Stimulated activated memory B cell treated with anti-CD40 and anti-IgM and Interleukin-4, amounts not matched to agents 10 μg/mL and 1 μg/mL and 100 μg/mL, for 72 hours (primary cell): Measurements from ENCODE around the gene LIPJ.

Source experiments
- ATAC-seq: fragments of 150-1000 bp; cut with Tn5 transposase; 2 replicates; pipeline ENCODE4 v1.10.0; 2021
- H3K27ac Mint-ChIP-seq: one replicate; pipeline ENCODE4 v1.8.0; 2022; ENCODE audit warnings: mild to moderate bottlenecking, mixed read lengths
- H3K27me3 Mint-ChIP-seq: one replicate; pipeline ENCODE4 v1.8.0; 2022; ENCODE audit warnings: mixed read lengths
- H3K36me3 Mint-ChIP-seq: one replicate; pipeline ENCODE4 v1.8.0; 2022; ENCODE audit warnings: mixed read lengths
- H3K4me1 Mint-ChIP-seq: one replicate; pipeline ENCODE4 v1.8.0; 2022; ENCODE audit warnings: mixed read lengths
- H3K4me3 Mint-ChIP-seq: one replicate; pipeline ENCODE4 v1.8.0; 2022; ENCODE audit warnings: mild to moderate bottlenecking, moderate library complexity, mixed read lengths
- H3K9me3 Mint-ChIP-seq: one replicate; pipeline ENCODE4 v1.8.0; 2022; ENCODE audit warnings: mixed read lengths

The LIPJ gene

DNA sequence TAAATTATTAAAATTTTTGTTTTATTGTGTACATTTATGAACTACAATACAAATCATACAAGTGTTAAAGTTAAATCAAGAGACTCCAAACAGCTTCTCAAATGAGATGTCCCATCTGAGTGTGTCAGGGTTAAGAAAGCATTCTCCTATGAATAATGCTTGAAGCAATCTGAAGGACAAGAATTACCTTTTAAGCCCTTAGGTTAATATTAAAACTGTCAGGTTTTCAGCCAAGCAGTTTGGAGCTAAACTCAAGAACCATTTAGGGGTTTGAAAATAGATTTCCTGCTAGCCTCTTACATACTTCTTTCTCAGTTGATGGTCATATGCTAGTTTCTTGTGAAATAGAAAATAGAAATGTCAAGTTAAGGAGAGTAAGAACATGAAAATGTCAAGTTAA lies 38.3 kb downstream of the LIPJ start:
- no peak overlapping the region for H3K27ac Mint-ChIP-seq
- no peak for ATAC-seq
- H3K36me3 Mint-ChIP-seq = no peaks in the 10 kb centered on the region
- no peaks in the 10 kb centered on the region for H3K27me3 Mint-ChIP-seq
- no peaks in the 10 kb centered on the region for H3K4me1 Mint-ChIP-seq
- H3K9me3 Mint-ChIP-seq = no peaks in the 10 kb centered on the region
- no peak overlapping the region for H3K4me3 Mint-ChIP-seq

DNA sequence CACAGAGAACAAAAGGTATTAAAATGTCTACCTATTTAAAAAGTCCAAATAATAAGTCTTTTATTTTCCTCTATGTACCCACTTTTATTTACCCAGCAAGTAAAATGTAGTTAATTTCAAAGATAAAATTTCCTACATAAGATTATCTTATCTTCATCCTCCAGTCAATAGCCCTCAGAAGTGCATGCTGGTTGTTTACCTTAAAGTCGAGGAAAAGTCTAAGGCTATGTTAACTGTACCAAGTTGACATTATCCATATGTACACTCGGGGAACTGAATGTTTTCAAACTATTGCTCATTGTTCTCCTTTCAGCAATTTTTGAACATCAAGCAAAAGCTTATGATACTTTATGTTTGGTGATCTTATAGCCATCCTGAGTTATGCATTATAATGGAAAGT lies 53.6 kb downstream of the LIPJ start:
- Mint-ChIP-seq H3K36me3 (no peaks in the 10 kb centered on the region), H3K9me3 (peaks cover 6% of the 10 kb centered on the region), H3K4me3 (no peak overlapping the region), H3K27ac (no peak overlapping the region), H3K27me3 (peaks cover 40% of the 10 kb centered on the region), H3K4me1 (no peaks in the 10 kb centered on the region)
- ATAC-seq = no peak

DNA sequence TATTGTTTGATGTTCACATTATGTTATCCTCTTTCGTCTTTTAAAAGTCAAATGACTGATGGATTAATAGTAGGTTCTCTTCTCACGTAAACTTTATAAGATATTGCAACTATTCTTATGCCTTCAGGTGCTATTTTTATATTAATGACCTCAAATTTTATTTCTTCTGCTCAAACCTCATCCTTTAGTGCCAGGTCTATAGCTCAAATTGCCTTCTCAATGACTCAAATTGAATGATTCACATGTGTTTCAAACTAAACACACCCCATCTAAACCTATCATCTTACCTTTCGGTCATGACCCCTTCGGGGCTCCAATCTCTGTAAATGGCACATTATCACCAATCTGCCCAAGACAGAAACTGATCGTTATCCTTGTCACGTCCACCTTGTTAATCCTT lies 55.6 kb downstream of the LIPJ start:
- Mint-ChIP-seq H3K4me3 (no peak overlapping the region), H3K4me1 (peaks cover 5% of the 10 kb centered on the region), H3K27me3 (peaks cover 20% of the 10 kb centered on the region), H3K36me3 (no peaks in the 10 kb centered on the region), H3K27ac (no peak overlapping the region), H3K9me3 (peaks cover 6% of the 10 kb centered on the region)
- no peak for ATAC-seq

DNA sequence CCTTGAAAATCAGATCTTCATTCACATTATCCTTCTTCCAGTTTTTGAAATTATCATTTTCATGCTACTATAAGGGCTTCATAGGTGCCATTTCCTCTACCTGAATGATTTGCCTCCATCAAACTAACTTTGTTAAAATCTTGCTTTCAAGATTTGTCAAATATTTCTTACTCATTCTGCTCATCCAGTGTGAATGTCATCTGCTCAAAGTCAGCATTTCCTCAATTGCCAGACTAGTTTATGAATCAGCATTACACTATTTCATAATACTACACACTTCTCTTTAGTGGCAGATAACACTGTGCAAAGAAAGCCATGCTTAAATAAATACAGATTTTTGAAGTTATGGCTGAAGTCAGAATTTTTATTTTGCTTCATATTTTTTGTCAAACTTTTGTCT lies 56.4 kb downstream of the LIPJ start:
- no peak overlapping the region for H3K27ac Mint-ChIP-seq
- H3K4me1 Mint-ChIP-seq = peaks cover 5% of the 10 kb centered on the region
- peaks cover 6% of the 10 kb centered on the region for H3K9me3 Mint-ChIP-seq
- H3K27me3 Mint-ChIP-seq = peaks cover 12% of the 10 kb centered on the region
- no peak overlapping the region for H3K4me3 Mint-ChIP-seq
- ATAC-seq = no peak
- H3K36me3 Mint-ChIP-seq = no peaks in the 10 kb centered on the region

DNA sequence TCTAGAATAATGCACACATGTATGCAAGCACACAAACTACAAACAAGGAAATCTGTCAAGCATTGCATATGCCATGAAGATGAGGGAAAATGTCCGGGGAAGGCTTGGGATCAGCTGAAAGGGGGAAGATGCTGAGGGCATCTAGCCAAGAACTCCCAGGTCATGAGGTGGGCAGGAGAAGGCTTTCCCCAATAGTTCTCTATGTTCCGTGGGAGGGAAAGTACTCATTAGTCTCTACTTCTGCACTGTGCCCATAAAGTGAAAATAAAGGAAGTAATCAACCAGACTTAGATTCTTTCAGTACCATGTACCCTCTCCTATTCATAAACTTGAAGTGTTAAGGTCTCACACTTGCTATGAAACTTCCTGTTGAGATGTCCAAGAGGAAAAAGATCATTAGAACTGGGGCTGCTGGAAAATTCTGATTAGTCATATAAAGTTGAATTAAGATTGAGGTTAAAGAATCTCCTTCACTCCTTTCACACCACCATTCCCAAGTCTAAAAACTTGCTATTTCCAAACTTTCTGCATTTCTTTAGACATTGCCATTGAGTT lies 60.6 kb downstream of the LIPJ start:
- no peak for ATAC-seq
- H3K4me3 Mint-ChIP-seq = no peak overlapping the region
- H3K27ac Mint-ChIP-seq = no peak overlapping the region
- no peaks in the 10 kb centered on the region for H3K36me3 Mint-ChIP-seq
- no peaks in the 10 kb centered on the region for H3K9me3 Mint-ChIP-seq
- H3K4me1 Mint-ChIP-seq = peaks cover 5% of the 10 kb centered on the region
- H3K27me3 Mint-ChIP-seq = no peaks in the 10 kb centered on the region

DNA sequence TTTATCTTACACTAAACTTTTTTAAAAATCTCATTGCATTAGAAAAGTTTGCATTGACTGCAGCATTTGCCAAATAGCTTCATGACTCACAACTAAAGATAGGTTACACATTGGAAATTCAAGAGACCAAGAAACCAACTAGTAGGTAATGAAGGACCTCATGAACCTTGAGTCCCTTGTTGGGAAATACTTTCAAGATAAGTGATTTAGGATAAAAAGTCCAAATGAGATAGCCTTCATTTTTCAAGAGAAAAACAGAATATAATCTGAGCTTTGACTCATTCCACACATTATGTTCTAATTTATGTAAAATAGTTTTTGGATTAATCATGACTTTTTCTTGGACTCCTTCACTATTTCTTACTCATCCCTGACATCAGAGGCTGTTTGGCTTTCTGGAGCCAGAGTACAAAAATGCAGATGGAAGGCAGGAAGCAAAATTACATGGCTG lies 64.6 kb downstream of the LIPJ start:
- H3K4me3 Mint-ChIP-seq = no peak overlapping the region
- ATAC-seq = no peak
- no peaks in the 10 kb centered on the region for H3K27me3 Mint-ChIP-seq
- peaks cover 5% of the 10 kb centered on the region for H3K4me1 Mint-ChIP-seq
- no peaks in the 10 kb centered on the region for H3K36me3 Mint-ChIP-seq
- H3K9me3 Mint-ChIP-seq = no peaks in the 10 kb centered on the region
- H3K27ac Mint-ChIP-seq = no peak overlapping the region

DNA sequence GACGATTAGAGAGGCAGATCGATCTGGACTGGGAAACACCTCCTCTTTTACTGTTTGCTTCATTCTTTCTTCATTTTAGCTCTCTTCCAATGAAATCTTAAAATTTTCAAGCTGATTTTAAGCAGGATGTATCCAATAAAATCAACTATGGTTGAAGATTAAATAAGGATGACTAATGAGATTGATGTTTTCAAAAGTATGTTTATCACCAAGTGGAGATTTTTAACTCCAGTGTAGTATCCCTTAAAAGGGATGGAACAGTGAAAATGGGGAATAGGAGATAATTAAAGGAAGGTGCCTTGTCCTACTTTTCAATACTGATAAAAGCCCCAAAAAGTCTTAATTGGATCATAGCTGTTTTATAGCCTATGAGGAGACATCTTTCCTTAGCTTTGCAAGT lies 66.1 kb downstream of the LIPJ start:
- Mint-ChIP-seq H3K4me1 (no peaks in the 10 kb centered on the region), H3K27ac (no peak overlapping the region), H3K36me3 (no peaks in the 10 kb centered on the region), H3K9me3 (no peaks in the 10 kb centered on the region), H3K4me3 (no peak overlapping the region), H3K27me3 (peaks cover 5% of the 10 kb centered on the region)
- ATAC-seq = no peak
